NCI-H2081 treated with DMSO at 0.1 percent for 48 hours (cell line): ENCODE data around the gene PPP1R9A.
"Not testable (repeated sequence)": the region's sequence is repeated elsewhere in the genome, so short reads cannot be mapped to it uniquely, and the experiment has no call there.

Experiments
- DNase-seq: peaks from one replicate; lab custom pipeline; 2025; lab: John Stamatoyannopoulos, UW

PPP1R9A gene

GRCh38 chr7:94975336-94975735 is 67.9 kb downstream of the PPP1R9A start:
- DNase-seq: no peak

- no peak for DNase-seq
Observed at GRCh38 chr7:94980418-94981142, 73.2 kb downstream of the PPP1R9A start.

- DNase-seq: no peak
Observed at GRCh38 chr7:94995921-94996320, 88.5 kb downstream of the PPP1R9A start.

- no peak for DNase-seq
Observed at GRCh38 chr7:94996369-94996768, 89.0 kb downstream of the PPP1R9A start.

- DNase-seq: no peak
Observed at GRCh38 chr7:94997547-94997946, 90.2 kb downstream of the PPP1R9A start.

GRCh38 chr7:94998266-94999068 is 91.1 kb downstream of the PPP1R9A start:
- no peak for DNase-seq

GRCh38 chr7:94999069-94999351 is 91.6 kb downstream of the PPP1R9A start:
- no peak for DNase-seq

GRCh38 chr7:94999601-95000000 is 92.2 kb downstream of the PPP1R9A start:
- not testable (repeated sequence) for DNase-seq

- DNase-seq: no peak
Observed at GRCh38 chr7:95001258-95001657, 93.9 kb downstream of the PPP1R9A start.

GRCh38 chr7:95001815-95002561 is 94.6 kb downstream of the PPP1R9A start:
- DNase-seq: no peak

GRCh38 chr7:95002775-95003174 is 95.4 kb downstream of the PPP1R9A start:
- no peak for DNase-seq

GRCh38 chr7:95004618-95005247 is 97.3 kb downstream of the PPP1R9A start:
- no peak for DNase-seq

- DNase-seq: no peak
Observed at GRCh38 chr7:95006010-95006409, 98.6 kb downstream of the PPP1R9A start.

- not testable (repeated sequence) for DNase-seq
Observed at GRCh38 chr7:95008773-95009172, 101.4 kb downstream of the PPP1R9A start.

- no peak for DNase-seq
Observed at GRCh38 chr7:95011146-95011928, 103.9 kb downstream of the PPP1R9A start.

GRCh38 chr7:95011995-95012394 is 104.6 kb downstream of the PPP1R9A start:
- no peak for DNase-seq

GRCh38 chr7:95018021-95018420 is 110.6 kb downstream of the PPP1R9A start:
- DNase-seq: no peak

GRCh38 chr7:95026018-95026417 is 118.6 kb downstream of the PPP1R9A start:
- no peak for DNase-seq

GRCh38 chr7:95026421-95027072 is 119.2 kb downstream of the PPP1R9A start:
- no peak for DNase-seq

GRCh38 chr7:95027234-95027872 is 120.0 kb downstream of the PPP1R9A start:
- DNase-seq: no peak

GRCh38 chr7:95028683-95029082 is 121.3 kb downstream of the PPP1R9A start:
- no peak for DNase-seq
